ENCODE data around the gene PCBP3. TPM values are rescaled to one million over a fixed set of nuclear protein-coding genes. Genes with fewer than 3 reads are reported as not detected.
"Not testable (repeated sequence)": the region's sequence is repeated elsewhere in the genome, so short reads cannot be mapped to it uniquely, and the experiment has no call there.

PCBP3 gene
- total RNA-seq, 1 donor: 7.0 TPM

DNA sequence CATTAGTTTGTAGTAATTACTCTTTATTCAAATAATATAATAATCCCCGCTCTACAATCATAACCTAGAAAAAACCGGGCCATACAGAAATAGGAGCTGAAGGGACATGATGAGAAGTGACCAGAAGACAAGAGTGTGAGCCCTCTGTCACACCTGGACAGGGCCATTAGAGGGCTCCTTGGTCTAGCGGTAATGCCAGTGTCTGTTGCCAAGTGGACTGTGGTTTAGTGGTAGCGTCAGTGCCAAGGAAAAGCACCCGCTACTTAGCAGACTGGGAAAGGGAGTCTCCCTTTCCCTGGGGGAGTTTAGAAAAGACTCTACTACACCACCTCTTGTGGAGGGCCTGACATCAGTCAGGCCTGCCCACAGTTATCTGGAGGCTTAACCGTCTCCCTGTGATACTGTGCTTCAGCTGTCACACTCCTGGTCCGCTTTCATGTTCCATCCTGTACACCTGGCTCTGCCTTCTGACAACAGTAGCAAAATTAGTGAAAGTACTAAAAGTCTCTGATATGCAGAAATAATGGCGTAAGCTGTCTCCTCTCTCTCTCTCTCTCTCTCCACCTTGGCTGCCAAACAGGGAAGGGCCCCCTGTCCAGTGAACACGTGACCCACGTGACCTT, 19.2 kb downstream of the PCBP3 start:
- not testable (repeated sequence) for DNase-seq (ENCODE audit: low read depth in 2 of 3, low spot score in 2 of 3)

DNA sequence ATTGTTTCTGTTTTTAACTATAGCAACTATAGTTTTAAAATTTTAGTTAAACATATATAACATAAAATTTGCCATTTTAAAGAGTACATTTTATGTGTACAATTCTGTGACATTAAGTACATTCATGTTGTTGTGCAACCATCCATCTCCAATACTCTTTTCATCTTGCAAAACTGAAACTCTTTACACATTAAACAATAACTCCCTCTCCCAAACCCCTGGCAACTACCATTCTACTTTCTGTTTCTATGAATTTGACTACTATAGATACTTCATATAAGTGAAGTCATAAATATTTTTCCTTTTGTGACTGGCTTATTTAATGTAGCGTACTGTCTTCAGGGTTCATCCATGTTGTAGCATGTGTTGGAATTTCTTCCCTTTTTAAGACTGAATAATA, 25.9 kb downstream of the PCBP3 start:
- no peak for DNase-seq (ENCODE audit: low read depth in 2 of 3, low spot score in 2 of 3)

DNA sequence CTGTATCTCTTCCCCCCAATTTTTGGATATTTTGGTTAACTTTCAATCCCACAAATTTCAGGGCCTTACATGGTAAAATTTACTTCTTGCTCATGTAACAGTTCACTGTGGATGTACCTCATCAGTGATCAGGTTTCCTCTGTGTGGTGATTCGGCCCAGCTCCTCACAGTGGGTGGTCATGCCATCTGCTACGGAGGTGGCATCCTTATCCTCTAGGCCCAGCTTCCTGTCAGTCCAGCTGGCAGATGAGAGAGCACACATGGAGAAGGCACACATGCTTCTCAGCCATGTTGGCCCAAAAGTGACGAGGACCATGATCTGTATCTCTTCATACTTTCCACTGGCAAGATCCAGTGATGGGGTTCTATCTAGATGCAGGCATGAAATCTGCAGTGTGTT, 27.2 kb downstream of the PCBP3 start:
- DNase-seq (ENCODE audit: low read depth in 2 of 3, low spot score in 2 of 3): no peak

DNA sequence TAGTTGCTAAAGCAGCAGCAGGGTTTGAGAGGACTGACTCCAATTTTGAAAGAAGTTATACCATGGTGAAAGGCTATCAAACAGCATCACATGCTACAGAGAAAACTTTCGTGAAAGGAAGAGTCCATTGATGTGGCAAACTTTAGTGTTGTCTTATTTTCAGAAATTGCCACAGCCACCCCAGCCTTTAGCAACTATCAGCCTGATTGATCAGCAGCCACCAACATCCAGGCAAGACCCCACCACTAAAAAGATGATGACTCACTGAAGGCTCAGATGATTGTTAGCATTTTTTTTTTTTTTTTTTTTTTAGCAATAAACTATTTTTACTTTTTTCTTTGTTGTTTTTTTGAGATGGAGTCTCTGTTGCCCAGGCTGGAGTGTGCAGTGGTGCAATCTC, 35.3 kb downstream of the PCBP3 start:
- not testable (repeated sequence) for DNase-seq (ENCODE audit: low read depth in 2 of 3, low spot score in 2 of 3)

DNA sequence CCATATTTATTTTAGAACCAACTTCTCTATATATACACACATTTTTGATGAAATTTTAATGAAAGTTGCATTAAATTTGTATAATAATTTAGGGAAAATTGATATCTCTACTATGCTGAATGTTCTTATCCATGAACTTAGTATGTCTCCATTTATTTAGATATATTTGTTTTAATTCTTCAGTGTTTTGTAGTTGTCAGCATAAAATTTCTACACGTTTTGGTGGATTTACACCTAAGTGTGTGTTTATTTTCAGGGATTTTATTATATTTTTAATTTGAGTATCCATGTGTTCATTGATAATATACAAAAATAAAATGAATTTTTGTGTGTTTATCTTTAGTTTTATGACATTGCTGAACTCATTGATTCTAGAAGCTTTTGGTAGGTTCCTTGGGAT, 36.7 kb downstream of the PCBP3 start:
- DNase-seq (ENCODE audit: low read depth in 2 of 3, low spot score in 2 of 3): no peak

DNA sequence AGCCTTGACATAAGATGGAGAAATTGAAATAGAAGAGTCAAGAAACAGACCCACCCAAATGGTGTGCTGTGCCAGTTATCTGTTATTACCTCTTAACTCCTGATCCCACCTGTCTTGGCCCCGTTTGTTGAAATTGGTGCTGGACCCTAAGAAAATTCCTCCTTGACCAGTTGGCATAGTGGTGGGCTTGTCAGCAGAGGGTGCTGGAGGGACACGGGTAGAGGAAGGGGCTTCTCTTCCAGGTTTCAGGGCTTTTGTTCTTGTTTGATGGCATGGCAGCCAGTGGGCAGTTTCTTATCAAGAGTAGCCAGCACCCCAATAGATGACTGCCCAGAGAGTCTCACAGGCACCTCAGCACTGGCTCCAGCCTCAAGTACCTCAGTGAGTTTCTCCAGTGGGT, 51.6 kb downstream of the PCBP3 start:
- DNase-seq (ENCODE audit: low read depth in 2 of 3, low spot score in 2 of 3): no peak

DNA sequence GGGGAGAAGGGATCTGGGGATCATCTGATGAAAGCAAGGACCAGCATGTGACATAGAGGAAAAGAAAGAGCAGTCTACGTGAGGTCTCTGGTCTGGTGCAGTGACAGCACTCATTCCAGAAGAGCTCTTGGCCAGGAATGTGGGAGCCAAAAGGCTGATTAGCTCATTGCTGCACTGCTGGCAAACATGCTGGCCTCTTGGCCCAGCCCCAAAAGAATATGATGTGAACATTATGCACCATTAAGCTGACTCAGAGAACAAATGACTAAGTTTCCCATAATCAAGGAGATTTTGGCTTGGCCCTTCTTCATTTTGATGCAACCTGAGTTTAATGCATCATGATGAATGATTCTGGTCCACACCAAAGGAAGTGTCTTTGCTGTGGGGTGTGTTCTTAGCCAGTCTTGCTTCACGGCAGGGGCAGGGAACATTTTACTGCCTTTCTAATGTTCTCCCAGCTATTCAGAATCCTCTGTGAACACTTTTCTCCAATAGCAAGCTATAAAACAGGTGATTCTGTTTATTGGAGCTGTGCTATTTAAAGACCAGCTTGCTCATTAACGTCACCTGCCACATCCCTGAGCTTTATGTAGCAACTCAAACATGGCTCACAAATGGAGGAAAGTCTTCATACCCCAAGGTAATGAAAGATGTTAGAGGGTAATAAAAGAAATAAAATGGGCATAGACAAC, 55.1 kb downstream of the PCBP3 start:
- DNase-seq (ENCODE audit: low read depth in 2 of 3, low spot score in 2 of 3): no peak

DNA sequence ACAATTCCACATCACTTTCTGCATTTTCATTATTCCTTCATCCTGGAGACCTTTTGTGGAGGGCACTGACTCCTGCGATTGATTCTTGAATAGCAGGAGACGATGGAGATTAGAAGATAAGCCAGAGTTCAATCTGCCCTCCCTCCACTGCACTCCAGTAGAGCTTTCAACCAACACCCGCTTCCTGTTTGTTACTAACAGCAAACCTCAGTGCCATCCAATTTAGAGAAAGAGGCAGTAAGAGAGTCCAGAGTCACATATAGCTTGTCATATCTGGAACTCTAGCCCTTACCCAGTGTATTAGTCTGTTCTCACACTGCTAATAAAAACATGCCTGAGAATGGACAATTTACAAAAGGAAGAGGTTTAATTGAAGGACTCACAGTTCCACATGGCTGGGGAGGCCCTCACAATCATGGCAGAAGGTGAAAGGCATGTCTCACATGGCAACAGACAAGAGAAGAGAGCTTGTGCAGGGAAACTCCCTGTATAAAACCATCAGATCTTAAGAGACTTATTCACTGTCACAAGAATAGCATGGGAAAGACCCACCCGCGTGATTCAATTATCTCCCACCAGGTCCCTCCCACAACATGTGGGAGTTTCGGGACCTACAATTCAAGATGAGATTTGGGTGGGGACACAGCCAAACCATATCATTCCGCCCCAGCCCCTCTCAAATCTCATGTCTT, 55.9 kb downstream of the PCBP3 start:
- no peak for DNase-seq (ENCODE audit: low read depth in 2 of 3, low spot score in 2 of 3)

DNA sequence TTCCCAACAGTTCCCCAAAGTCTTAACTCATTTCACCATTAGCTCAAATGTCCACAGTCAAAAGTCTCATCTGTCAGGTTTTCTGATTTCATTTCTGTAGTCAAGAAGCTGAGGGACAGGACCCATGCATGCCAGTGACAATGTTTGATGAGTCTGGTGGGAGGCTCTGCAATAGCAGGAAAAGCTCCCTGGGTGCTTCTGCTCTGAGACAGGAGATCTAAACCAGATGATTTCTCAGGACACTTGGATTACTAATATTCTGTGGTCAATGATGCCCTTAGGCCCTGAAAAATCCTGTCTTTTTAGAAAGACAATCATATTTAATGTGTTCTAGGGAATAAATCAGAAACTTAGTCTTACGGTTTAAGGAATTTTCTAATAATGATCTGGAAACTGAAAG, 56.4 kb downstream of the PCBP3 start:
- no peak for DNase-seq (ENCODE audit: low read depth in 2 of 3, low spot score in 2 of 3)

DNA sequence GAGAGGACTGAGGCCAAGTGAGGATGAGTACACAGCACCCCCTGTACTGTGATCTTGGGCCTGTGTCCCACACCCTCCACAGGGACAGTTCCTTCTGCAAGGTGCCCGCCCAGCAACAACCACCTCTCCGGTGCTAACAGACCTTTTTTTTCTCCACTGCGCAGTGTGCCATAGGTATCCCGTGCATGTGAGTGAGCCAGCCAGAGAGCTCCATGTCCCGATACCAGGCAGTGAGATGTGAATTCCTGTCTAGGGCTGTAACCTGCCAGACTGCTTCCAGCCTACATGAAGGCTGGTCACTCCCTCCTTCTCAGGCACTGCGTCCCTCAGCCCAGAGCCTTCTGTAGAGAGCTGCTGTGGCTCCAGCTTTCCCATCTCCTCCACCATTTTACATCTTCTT, 56.9 kb downstream of the PCBP3 start:
- DNase-seq (ENCODE audit: low read depth in 2 of 3, low spot score in 2 of 3): no peak

DNA sequence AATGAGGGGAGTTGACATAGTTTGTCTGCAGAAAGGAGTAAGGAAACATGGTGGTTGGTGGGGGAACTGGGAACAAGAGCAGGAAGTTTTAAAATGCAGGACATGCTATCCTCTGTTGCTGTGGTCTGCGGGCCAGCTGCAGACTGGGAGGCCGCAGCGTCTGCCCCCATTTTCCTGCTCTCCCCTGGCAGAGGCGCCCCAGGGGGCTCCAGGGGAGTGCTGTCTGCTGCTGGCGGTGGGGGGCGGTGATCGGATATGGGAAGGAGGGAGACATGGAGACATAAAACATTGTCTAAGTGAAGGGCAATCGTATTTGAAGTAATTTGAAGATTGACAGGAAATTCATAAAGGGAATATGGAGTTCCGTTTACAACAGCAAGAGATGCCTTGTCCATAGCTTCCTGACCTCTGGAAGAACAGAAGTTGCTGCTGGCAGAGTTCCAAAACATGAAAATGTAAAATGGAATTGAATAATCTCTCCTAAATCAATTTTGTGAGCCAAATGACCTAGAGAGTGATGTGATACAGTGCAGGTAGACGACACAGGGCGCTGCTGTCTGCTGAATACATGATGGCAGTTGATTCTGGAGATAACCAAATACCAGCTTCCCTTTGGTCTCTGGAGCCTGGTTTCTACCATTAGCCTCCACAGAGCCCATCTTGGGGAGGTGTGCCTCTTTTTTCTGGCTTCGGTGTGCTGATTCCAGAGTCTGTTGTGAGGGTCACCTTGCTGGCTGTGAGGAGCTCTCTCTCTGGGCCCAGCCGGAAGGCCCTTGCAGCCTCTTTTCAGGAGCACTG, 61.0 kb downstream of the PCBP3 start:
- DNase-seq (ENCODE audit: low read depth in 2 of 3, low spot score in 2 of 3): no peak

DNA sequence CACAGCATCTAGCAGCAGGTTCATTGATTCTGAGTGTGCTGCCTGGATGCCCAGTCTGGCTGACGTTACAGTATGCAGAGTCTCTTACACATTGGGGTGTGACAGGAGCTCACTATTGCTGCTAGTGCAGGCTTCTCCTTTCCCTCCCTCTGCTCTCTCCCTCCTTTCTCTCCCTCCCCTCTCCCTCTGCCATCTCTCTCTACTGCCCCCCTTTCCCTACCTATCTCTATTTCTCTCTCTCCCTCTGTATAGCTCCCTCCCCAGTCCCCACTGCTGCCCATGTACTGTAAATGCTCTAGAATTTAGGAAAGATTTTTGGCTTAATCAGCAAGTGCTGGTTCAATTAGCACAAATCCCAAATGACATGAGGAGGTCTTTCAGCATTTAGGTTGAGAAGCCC, 62.8 kb downstream of the PCBP3 start:
- no peak for DNase-seq (ENCODE audit: low read depth in 2 of 3, low spot score in 2 of 3)

DNA sequence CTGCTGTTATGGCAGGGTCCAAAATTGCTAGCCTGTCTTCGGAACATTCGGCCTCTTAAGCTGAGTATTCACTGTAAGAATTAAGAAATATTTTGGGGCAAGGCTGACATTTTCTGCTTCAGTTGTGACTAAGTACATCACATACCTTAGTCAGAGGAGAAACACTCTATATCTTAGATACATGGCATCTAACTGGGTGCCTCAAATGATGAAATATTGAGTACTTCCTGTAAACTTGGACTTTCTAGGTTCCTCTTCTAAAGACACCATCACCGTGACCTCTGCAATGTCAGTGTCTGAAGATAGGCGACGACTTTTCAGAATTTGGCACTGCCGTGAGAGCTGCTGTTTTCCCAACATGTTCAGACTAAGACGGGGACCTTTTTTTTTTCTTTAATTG, 65.6 kb downstream of the PCBP3 start:
- DNase-seq (ENCODE audit: low read depth in 2 of 3, low spot score in 2 of 3): no peak

DNA sequence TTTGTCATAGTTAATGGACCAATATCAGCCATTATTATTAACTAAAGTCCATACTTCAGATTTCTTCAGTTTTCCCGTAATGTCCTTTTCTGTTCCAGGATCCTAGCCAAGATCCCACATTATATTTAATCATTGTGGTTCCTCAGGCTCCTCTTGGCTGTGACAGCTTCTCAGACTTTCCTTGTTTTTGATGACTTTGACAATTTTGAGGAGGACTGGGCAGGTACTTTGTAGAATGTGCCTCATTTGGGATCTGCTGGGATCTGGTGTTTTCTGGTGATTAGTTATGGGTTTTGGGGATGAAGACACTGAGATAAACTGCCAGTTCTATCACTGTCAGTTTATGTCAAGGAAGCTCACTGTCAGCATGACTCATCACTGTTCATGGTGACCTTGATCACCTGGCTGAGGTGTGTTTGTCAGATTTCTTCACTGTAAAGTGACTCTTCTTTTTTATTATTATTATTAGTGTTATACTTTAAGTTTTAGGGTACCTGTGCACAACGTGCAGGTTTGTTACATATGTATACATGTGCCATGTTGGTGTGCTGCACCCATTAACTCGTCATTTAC, 66.3 kb downstream of the PCBP3 start:
- DNase-seq (ENCODE audit: low read depth in 2 of 3, low spot score in 2 of 3): no peak

DNA sequence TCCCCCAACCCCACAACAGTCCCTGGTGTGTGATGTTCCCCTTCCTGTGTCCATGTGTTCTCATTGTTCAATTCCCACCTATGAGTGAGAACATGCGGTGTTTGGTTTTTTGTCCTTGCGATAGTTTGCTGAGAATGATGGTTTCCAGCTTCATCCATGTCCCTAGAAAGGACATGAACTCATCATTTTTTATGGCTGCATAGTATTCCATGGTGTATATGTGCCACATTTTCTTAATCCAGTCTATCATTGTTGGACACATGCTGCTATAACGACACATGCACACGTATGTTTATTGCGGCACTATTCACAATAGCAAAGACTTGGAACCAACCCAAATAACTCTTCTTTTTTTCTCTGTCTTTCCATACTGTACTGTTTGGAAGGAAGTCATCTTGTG, 66.8 kb downstream of the PCBP3 start:
- not testable (repeated sequence) for DNase-seq (ENCODE audit: low read depth in 2 of 3, low spot score in 2 of 3)

DNA sequence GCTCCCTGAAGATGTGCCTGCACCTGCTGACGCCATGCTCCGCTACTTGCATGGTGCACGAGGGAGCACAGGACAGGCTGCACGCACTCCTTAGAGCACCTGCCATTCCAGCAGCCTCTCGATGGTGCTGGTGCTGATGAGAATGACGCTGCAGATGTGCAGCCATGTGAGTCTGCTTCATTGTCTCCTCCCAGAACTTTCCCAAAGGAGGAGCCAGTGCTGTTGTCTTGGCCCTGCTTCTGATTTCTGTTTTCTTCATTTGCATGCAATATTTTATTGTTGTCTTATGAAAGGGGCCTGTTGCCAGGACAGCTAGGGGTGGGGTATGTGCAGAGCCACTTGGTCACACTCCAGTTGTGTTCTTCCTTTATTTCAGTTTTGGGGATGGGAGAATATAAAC, 70.1 kb downstream of the PCBP3 start:
- no peak for DNase-seq (ENCODE audit: low read depth in 2 of 3, low spot score in 2 of 3)

DNA sequence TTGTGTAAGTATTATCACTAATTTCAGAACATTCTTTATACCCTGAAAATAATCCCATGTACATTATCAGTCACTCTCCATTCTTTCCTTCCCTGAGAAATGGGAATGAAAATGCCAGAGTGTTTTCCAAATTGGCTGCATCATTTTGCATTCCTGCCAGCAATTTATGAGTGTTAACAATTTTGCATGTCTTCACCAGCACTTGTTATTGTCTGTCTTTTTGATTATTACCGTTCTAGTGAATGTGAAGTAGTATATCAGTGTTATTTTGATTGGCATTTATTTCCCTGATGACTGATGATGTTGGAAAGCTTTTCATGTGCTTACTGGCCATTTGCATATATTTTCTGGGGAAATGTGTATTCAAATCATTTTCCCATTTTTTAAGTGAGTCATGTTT, 71.9 kb downstream of the PCBP3 start:
- no peak for DNase-seq (ENCODE audit: low read depth in 2 of 3, low spot score in 2 of 3)

DNA sequence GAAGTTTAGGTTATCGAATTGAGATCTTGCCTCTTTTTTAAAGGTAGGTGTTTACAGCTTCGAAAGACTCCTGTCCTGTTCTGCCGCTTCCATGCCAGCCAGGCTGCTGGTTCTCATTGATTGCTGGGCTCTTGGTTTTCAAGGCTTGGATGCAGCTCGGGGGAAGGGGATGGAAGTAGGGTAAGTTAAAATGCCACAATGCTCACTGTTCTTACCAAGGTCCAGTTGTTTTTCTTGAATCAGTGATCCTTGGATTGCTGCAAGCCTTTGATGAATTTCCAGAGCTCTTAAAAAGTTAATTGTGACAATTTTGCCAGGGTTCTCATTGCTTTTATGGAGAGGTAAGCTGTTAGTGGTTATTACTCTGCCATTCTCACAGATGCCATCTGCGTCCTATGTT, 74.9 kb downstream of the PCBP3 start:
- no peak for DNase-seq (ENCODE audit: low read depth in 2 of 3, low spot score in 2 of 3)

DNA sequence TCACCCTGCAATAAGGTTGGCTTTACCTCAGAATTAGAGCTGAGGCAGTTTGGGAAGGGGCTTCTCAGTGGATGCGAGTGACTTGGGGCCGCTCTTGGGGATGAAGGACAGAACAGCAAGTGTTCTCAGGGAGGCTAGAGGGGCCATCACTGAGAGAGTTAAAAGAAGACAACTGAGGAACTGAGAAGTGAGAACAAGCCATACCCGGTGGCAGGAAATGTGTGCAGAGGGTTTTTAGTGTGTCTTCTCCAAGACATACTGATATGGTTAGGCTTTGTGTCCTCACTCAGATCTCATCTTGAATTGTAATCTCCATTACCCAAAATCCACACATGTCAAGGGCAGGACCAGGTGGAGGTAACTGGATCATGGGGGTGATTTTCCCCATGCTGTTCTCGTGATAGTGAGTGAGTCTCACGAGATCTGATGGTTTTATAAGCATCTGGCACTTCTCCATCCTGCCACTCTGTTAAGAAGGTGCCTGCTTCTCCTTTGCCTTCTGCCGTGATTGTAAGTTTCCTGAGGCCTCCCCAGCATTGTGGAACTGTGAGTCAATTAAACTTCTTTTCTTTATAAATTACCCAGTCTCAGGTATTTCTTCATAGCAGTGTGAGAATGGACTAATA, 75.8 kb downstream of the PCBP3 start:
- no peak for DNase-seq (ENCODE audit: low read depth in 2 of 3, low spot score in 2 of 3)

DNA sequence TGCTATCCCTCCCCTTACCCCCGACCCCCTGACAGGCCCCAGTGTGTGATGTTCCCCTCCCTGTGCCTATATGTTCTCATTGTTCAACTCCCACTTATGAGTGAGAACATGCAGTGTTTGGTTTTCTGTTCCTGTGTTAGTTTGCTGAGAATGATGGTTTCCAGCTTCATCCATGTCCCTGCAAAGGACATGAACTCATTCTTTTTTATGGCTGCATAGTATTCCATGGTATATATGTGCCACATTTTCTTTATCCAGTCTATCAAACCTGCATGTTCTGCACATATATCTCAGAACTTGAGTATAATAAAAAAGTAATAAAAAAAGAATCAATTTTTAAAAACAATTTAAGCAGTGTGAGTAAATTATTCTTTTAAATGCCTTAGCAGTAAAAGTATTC, 76.7 kb downstream of the PCBP3 start:
- not testable (repeated sequence) for DNase-seq (ENCODE audit: low read depth in 2 of 3, low spot score in 2 of 3)

DNA sequence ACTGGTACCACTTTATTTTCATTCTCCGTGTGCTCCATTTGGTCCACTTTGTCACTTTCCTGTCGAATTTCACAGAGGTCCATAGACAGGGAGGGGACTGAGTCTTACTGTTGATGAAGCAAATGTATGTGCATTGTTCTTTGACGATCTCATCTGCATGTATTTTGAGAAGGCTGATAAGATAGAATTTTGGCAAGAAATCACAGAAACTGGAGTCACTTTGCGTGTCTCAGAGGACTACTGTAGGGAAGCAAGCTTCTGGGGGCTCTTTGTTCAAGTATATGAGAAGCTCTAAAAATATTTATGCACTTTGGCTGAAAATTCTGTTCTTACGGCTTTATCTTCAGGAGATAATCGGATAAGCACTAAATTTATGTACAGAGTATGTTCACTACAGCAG, 78.1 kb downstream of the PCBP3 start:
- DNase-seq (ENCODE audit: low read depth in 2 of 3, low spot score in 2 of 3): no peak
